Astrocyte (in vitro differentiated cells and primary cell): ENCODE measurements around the gene RAD51.

Source experiments
- EZH2 ChIP-seq: IDR thresholded peaks from 2 replicates; pipeline ENCODE4 v1.6.1; 2012; ENCODE audit warnings: mild to moderate bottlenecking, low read length, inconsistent platforms; ENCODE audit not compliant: insufficient read depth
- TF ChIP-seq, protein P1 (sequence below): IDR thresholded peaks from 2 replicates; pipeline ENCODE4 v1.5.1; 2011; ENCODE audit warnings: low read depth, mild to moderate bottlenecking, inconsistent platforms, low read length, moderate library complexity; ENCODE audit not compliant: insufficient read depth

DNA sequence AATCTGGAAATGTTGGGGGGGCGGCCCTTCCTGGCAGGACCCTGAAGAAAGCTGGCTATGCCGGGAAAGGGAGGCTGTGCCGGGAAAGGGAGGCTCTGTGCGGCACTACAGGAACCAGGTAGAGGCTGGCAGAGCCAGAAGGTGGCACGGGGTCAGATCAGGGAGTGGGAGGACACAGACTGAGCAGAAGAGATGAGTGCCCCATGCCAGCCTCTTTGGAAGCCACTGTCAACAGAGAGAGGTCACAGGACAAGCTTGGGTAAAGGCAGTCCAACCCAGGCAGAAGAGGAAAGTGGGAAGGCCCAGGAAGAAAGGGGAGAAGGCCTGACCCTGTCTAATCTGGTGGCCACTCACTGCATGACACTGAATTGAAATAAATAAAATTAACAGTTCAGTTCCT lies 76.3 kb downstream of the RAD51 start:
- TF ChIP-seq, protein P1, sequence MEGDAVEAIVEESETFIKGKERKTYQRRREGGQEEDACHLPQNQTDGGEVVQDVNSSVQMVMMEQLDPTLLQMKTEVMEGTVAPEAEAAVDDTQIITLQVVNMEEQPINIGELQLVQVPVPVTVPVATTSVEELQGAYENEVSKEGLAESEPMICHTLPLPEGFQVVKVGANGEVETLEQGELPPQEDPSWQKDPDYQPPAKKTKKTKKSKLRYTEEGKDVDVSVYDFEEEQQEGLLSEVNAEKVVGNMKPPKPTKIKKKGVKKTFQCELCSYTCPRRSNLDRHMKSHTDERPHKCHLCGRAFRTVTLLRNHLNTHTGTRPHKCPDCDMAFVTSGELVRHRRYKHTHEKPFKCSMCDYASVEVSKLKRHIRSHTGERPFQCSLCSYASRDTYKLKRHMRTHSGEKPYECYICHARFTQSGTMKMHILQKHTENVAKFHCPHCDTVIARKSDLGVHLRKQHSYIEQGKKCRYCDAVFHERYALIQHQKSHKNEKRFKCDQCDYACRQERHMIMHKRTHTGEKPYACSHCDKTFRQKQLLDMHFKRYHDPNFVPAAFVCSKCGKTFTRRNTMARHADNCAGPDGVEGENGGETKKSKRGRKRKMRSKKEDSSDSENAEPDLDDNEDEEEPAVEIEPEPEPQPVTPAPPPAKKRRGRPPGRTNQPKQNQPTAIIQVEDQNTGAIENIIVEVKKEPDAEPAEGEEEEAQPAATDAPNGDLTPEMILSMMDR = no peak
- TF ChIP-seq EZH2 = no peak
